Skin of body (tissue), 2 donors: ENCODE measurements around the gene SH3BP4. TPM values are rescaled to one million over a fixed set of nuclear protein-coding genes. Genes with fewer than 3 reads are reported as not detected.

Experiments used
- DNase-seq: peaks from one replicate; lab custom pipeline; 2025; lab: John Stamatoyannopoulos, UW
- total RNA-seq: library from RNA; depleted of rRNA; stranded (reverse); fragments of >200 nt; gene quantifications from one replicate; pipeline ENCODE4 v1.2.3, GENCODE V29; 2014

SH3BP4 gene
- total RNA-seq, 1 donor from 2014 or later, result 14.6 TPM

DNA sequence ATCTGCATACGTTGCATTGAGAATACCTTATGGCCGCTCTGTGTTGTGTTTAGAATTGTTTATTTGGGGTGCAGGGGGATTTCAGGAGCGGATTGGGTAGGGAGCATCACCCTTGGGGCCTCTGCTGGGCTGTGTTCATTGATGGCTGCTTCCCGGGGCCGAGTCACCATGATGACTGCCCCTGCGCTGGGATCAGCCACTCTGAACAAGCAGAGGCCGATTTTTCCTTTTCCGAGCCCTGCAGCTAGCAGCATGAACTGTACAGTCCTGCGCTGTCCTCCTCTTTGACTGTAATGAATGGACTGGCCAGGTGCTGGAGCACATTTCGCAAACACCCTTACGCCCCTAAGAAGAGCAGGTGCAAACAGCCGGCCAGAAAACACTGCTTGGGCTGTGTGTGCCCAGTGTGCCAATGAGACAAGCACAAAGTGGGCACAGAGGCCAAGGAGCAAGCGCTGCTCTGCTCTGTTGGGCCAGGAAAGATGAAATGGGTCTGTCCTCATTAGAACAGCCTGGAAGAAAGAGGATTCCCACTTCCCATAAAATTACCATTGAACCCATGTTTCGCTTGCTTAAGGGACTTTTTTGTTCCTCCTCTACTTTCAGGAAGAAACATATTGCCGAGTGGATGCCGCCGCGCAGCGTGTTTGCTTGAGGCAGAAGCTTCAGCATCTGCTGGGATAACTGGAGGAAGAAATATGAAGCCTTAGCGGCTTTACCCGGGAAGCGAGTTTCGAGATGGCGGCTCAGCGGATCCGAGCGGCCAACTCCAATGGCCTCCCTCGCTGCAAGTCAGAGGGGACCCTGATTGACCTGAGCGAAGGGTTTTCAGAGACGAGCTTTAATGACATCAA, 82.7 kb downstream of the SH3BP4 start:
- no peak for DNase-seq

DNA sequence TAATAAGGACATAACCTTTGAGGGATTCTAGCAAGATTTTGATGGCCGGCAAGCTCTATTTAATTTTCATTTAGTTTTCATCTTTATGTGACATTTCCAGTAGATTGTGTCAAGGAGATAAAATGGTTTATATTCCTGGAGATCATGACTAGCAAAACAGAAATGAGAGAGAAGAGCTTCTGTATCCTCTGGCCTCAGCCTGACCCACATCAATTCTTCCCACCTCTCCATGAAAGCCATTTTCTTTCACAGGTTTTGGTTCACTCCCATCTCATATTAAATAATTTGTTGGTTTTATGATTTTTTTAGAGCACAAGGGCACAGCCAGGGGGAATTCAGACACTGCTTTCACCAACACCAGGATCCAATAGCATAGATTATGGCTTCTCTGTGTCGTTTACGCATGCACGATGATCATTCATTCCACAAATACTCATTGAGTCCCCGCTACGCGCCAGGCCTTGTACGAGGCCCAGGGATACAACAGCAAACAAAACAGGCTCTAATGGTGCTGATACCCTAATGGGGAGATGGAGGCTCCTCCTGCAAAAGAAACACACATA, 85.9 kb downstream of the SH3BP4 start:
- no peak for DNase-seq

- no peak for DNase-seq
Measured at GRCh38 chr2:235041221-235041917, 89.6 kb downstream of the SH3BP4 start.

- no peak for DNase-seq
Measured at GRCh38 chr2:235041918-235042575, 90.2 kb downstream of the SH3BP4 start.

- DNase-seq, result no peak
Measured at GRCh38 chr2:235042576-235043515, 91.0 kb downstream of the SH3BP4 start.

DNA sequence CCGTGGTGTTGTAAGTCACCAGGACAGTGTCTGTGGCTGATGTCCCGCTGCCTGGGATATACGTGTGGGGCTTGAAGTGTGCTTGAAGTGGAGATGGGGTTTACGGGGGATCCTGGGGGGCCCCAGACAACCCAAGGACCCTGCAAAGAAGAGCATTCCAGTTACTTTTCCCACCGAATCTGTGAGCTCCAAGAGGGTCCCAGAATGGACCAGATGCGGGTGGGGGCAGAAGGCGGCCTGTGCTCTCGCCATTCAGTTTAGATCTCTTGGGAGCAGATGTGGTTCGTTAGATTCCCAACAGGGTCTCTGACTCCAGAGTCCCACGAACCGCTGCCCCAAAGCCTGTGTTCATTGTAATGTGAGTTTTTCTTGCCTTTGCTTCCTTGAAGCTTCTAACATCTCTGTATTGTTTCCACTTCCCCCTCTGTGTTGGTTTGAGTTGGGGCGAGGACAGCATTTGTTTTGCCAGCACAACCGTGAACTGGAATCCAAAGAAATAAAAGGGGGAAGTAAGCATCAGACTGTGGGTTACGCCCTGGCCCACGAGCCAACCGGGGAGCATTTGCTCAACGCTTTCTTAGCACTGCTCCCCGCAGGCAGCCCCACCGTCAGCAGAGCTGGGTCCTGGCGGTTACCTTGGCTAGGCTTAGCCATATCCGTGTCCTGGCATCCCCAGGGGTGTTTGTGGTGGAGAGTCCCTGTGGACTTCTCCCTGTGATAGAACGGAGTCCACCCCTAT, 92.1 kb downstream of the SH3BP4 start:
- no peak for DNase-seq

GRCh38 chr2:235044501-235045271, 92.9 kb downstream of the SH3BP4 start:
- no peak for DNase-seq

DNA sequence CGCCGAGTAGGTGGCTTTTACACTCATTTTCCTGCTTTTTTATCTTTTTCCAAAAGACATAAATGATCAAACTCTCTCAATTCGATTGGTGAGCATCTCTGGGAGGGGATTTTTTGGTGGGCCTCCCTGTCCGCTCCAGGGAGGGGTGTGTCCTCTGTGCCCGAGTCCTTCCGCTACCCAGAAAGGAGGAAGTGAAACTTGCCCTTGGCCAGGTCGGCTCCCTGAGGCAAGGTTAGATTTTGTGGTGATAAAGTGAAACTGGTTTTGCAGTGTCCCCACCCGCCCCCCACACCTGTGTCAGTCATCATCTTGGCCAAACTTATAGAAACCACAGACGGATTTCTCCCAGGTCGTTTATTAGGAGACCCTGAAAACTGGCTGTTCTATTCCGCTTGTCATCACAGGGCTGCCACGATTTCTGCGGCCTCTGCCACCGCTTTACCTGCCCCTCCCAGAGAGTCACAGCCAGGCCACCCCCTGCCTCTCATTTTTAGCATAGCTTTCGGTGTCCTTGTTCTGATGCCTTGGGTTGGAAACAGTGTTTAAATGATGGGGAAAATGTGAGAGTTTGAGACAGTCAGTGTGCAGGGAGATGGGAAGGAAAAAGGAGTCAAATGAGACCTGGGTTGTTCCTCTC, 93.6 kb downstream of the SH3BP4 start:
- DNase-seq, result no peak

- no peak for DNase-seq
Measured at GRCh38 chr2:235045973-235046343, 94.1 kb downstream of the SH3BP4 start.

DNA sequence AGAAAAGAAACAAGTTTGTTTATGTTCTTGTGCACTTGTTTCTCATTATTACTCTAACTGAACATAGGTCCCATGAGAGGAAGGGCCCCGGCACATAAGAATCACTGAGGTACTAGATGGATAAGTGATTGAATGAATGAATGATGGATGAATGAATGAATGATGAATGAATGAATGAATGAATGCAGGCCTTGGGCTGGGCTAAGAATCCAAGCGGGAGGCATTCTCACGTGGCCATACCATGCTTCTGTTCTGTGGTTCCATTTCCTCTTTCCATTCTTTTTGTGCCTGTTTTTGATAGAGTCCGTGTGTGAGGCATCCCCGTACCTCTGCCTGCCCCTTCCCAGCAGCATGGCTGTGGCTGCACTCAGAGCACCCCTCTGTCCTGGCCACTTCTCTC, 94.8 kb downstream of the SH3BP4 start:
- no peak for DNase-seq

DNA sequence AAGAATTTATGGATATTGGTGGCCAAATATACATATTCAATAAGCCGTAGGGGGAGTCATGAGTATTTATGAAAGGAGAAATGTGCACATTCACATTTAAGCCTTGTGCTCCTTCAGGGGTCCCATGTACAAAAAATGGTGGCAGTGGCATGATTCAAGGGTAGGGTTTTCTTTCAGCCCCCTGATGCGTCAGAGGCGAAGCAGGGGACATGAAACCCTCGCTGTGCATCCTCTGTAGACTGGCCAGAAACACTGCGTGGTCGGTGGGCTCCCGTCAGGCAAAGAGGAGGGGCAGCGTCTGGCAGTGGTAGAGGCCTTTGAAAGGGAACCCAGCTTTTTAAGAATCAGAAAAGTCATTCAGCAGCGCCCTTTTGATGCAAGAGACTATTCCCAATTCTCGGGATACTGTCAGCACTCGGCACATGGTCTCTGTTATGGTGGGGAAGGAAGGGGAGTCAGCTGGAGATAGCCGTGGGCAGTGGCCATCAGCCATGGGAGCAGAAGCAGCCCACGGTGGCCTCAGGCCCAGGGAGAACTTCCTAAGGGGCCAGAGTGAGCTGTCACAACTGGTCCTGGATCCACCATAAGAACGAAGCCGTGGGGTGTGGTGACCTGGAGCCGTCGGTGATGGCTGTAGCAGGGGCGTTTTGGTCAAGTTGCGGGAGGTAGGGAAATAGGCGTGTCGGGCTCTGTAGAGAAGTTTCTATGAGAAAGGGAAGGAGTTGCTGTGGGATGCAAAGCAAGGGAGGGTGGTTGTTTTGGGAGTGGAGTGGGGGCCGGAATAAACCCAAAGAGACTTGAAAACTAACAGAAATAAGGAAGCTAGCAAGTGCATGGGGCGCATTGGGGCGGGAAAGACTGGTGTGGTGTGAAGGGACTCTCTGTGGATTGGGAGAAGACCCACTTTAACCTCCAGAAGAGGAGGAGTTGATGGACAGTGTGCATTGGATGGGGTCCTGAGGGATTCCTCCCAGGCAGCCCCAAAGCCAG, 95.6 kb downstream of the SH3BP4 start:
- no peak for DNase-seq

DNA sequence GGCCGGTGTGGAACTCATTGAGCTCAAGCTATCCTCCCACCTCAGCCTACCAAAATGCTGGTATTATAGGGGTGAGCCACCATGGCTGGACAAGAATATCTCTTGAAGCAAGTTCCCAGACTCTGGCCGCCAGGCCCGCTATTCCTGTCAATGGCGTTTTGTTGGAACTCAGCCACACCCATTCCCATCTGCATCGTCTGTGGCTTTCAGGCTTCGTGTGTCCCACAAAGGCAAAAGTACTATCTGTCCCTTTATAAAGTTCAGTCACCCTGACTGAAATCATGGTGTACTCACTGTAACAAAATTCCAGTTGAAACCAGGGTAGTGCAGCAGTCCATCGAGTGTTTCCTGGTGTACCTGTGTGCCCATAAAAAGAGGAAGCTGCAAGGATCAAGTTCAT, 96.7 kb downstream of the SH3BP4 start:
- DNase-seq, result no peak

GRCh38 chr2:235049069-235049468, 97.3 kb downstream of the SH3BP4 start:
- DNase-seq, result no peak

GRCh38 chr2:235049719-235050118, 97.9 kb downstream of the SH3BP4 start:
- no peak for DNase-seq

- peak; percentile 90 for DNase-seq
Measured at GRCh38 chr2:235050980-235051351, 99.1 kb downstream of the SH3BP4 start.

GRCh38 chr2:235051436-235052260, 99.8 kb downstream of the SH3BP4 start:
- no peak for DNase-seq
